Ascending aorta (tissue), 2 donors: ENCODE results near the gene CSNK1E. TPM values are rescaled to one million over a fixed set of nuclear protein-coding genes. Genes with fewer than 3 reads are reported as not detected.
A peak's percentile ranks its signal among the peaks of the same experiment; 100 is the strongest.

Experiments used
- DNase-seq, 2 donors: peaks; one replicate each; pipeline ENCODE4 v3.0.0-alpha.2; 2019; ENCODE audit warnings: low spot score in 2 of 2
- H3K27ac ChIP-seq, 2 donors: fragments of 200-600 bp; sonication (generic); one replicate each; pipeline ENCODE4 v1.5.1; 2016 to 2017; ENCODE audit warnings: mild to moderate bottlenecking in 1 of 2
- H3K27me3 ChIP-seq: fragments of 200-600 bp; sonication (generic); one replicate; pipeline ENCODE4 v1.5.1; 2017
- H3K36me3 ChIP-seq, 2 donors: fragments of 200-600 bp; sonication (generic); one replicate each; pipeline ENCODE4 v1.5.1; 2016
- H3K4me1 ChIP-seq, 2 donors: fragments of 200-600 bp; sonication (generic); one replicate each; pipeline ENCODE4 v1.5.1; 2016 to 2017; ENCODE audit warnings: mild to moderate bottlenecking in 1 of 2
- H3K4me3 ChIP-seq, 2 donors: fragments of 200-600 bp; sonication (generic); one replicate each; pipeline ENCODE4 v1.5.1; 2016 to 2017; ENCODE audit warnings: mild to moderate bottlenecking in 1 of 2
- H3K9me3 ChIP-seq, 2 donors: fragments of 200-600 bp; sonication (generic); one replicate each; pipeline ENCODE4 v1.5.1; 2016
- intact Hi-C: fragments of 100-400 bp; cut with DNase I; formaldehyde crosslinking; loops from one replicate; pipeline ENCODE4 v1.15.1; 2023
- total RNA-seq: library from RNA; depleted of rRNA; stranded (reverse); fragments of >200 nt; gene quantifications from one replicate; pipeline ENCODE4 v1.1.0, GENCODE V29; 2016
- TF ChIP-seq, protein P1 (sequence below), 3 experiments: fragments of 200-600 bp in 2 of 3; fragments of 450-650 bp in 1 of 3; sonication (generic) in 2 of 3; IDR thresholded peaks; one replicate each; pipeline ENCODE4 v1.5.1; 2016 to 2019; ENCODE audit warnings: antibody characterized with exemption in 3 of 3, mild to moderate bottlenecking in 1 of 3, moderate library complexity in 1 of 3

CSNK1E gene
- total RNA-seq, 1 donor from 2014 or later, result 185 TPM

GRCh38 chr22:38248280-38248679 lies 69.0 kb downstream of the CSNK1E start:
- TF ChIP-seq, protein P1, sequence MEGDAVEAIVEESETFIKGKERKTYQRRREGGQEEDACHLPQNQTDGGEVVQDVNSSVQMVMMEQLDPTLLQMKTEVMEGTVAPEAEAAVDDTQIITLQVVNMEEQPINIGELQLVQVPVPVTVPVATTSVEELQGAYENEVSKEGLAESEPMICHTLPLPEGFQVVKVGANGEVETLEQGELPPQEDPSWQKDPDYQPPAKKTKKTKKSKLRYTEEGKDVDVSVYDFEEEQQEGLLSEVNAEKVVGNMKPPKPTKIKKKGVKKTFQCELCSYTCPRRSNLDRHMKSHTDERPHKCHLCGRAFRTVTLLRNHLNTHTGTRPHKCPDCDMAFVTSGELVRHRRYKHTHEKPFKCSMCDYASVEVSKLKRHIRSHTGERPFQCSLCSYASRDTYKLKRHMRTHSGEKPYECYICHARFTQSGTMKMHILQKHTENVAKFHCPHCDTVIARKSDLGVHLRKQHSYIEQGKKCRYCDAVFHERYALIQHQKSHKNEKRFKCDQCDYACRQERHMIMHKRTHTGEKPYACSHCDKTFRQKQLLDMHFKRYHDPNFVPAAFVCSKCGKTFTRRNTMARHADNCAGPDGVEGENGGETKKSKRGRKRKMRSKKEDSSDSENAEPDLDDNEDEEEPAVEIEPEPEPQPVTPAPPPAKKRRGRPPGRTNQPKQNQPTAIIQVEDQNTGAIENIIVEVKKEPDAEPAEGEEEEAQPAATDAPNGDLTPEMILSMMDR (IDR thresholded peaks at IDR 0.05), result no peak
- no peak overlapping the region for H3K4me3 ChIP-seq
- H3K36me3 ChIP-seq, result peaks cover 29 to 33% of the 10 kb centered on the region in 2 donors
- no peaks in the 10 kb centered on the region for H3K9me3 ChIP-seq
- H3K27me3 ChIP-seq, result no peaks in the 10 kb centered on the region
- H3K27ac ChIP-seq, result peak overlapping the region; percentile 82 to 85
- no peak for DNase-seq
- intact Hi-C loops, result no loop called here
- peaks cover 17 to 48% of the 10 kb centered on the region in 2 donors for H3K4me1 ChIP-seq

DNA sequence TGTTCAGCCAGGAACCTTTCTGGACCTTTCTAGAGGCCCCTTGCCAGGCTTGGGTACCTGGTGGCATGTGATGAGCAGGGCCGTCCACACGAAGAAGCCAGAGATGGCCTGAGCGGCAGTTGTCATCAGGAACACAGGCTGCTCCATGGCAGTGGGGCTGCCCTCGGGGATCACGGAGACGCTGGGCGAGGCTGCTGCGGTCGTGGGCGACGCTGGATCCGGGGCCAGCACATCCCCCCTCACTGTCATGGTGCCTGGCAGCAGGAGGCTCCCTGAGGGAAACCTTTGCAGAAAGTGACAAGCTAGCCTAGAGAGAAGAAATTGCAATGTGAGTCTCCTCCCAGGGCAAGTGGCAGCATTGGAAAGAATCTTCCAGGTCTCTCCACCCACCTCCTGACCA lies 69.5 kb downstream of the CSNK1E start:
- H3K4me3 ChIP-seq, result no peak overlapping the region
- H3K36me3 ChIP-seq, result peaks cover 29 to 39% of the 10 kb centered on the region in 2 donors
- H3K27me3 ChIP-seq, result no peaks in the 10 kb centered on the region
- H3K4me1 ChIP-seq, result peaks cover 17 to 50% of the 10 kb centered on the region in 2 donors
- peak overlapping the region; percentile 82 to 85 for H3K27ac ChIP-seq
- TF ChIP-seq, protein P1 (IDR thresholded peaks at IDR 0.05), result no peak
- DNase-seq, result no peak
- H3K9me3 ChIP-seq, result no peaks in the 10 kb centered on the region
- intact Hi-C loops, result no loop called here

DNA sequence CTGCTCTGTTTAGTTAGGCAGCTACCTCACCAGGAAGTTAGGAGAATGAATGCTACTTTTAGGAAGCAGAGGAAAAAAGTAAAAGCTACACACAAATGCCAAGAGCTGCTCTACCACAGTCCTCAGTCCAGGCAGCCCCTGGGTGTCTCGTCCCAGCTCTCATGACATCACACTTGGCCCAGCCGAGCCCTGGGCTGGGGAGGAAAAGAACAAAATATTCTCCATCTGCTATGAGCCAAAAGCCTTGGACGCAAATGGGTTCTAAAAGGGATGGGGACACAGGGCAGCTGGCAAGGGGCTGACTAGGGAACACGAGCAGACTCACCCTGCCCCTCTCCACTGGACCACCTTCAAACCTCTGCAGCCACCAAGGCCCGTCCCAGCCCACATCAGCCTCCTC lies 70.5 kb downstream of the CSNK1E start:
- Histone ChIP-seq H3K27ac (peak overlapping the region; percentile 82 to 85), H3K4me1 (peaks cover 20 to 43% of the 10 kb centered on the region in 2 donors), H3K4me3 (peak overlapping the region in 1 of 2 donors; percentile 6), H3K36me3 (peaks cover 29 to 40% of the 10 kb centered on the region in 2 donors), H3K27me3 (no peaks in the 10 kb centered on the region), H3K9me3 (no peaks in the 10 kb centered on the region)
- intact Hi-C loops, result no loop called here
- TF ChIP-seq, protein P1 (IDR thresholded peaks at IDR 0.05), result no peak
- peak in 1 of 2 donors; percentile 91 for DNase-seq

GRCh38 chr22:38246046-38246658 lies 71.1 kb downstream of the CSNK1E start:
- intact Hi-C loops, result no loop called here
- peak overlapping the region; percentile 82 to 85 for H3K27ac ChIP-seq
- no peaks in the 10 kb centered on the region for H3K27me3 ChIP-seq
- no peak for DNase-seq
- peak overlapping the region in 1 of 2 donors; percentile 6 for H3K4me3 ChIP-seq
- TF ChIP-seq, protein P1 (IDR thresholded peaks at IDR 0.05), result no peak
- H3K9me3 ChIP-seq, result no peaks in the 10 kb centered on the region
- H3K36me3 ChIP-seq, result peaks cover 29 to 40% of the 10 kb centered on the region in 2 donors
- peaks cover 20 to 42% of the 10 kb centered on the region in 2 donors for H3K4me1 ChIP-seq

DNA sequence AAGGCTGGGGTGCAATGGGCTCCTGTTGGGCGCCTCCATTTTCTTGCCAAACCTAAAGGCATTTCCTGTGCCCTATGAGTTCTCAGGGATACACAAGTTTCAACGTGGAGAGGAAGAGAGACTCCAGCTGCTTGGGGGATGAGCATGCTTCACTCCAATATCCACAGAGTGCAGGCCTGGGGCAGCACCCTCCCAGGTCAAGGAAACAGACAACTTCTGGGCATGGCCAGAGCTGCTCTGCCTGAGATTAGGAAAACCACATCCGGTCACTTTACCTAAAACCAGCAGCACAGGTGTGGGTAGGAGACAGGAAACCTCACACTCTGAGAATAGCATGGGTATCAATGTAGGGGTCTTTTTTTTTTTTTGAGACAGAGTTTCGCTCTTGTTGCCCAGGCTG lies 73.1 kb downstream of the CSNK1E start:
- Histone ChIP-seq H3K4me1 (peaks cover 20 to 46% of the 10 kb centered on the region in 2 donors), H3K27me3 (no peaks in the 10 kb centered on the region), H3K4me3 (no peak overlapping the region), H3K9me3 (no peaks in the 10 kb centered on the region), H3K27ac (peak overlapping the region in 1 of 2 donors; percentile 85), H3K36me3 (peaks cover 29 to 40% of the 10 kb centered on the region in 2 donors)
- no peak for DNase-seq
- intact Hi-C loops, result no loop called here
- TF ChIP-seq, protein P1 (IDR thresholded peaks at IDR 0.05), result no peak
